Thyroid gland (tissue), 4 donors: ENCODE measurements around the gene PDHA2.

ENCODE experiments used
- CTCF ChIP-seq, 6 experiments: fragments of 200-600 bp in 3 of 6; fragments of 450-650 bp in 3 of 6; sonication (generic) in 3 of 6; IDR thresholded peaks; one replicate each; pipeline ENCODE4 v1.5.1; 2016 to 2019; ENCODE audit warnings: antibody characterized with exemption in 6 of 6, mild to moderate bottlenecking in 2 of 6, inconsistent platforms in 1 of 6, moderate library complexity in 1 of 6
- POLR2A ChIP-seq, 2 donors: fragments of 450-650 bp; IDR thresholded peaks; one replicate each; pipeline ENCODE4 v1.6.1; 2017; ENCODE audit warnings: antibody characterized with exemption in 2 of 2, mild to moderate bottlenecking in 2 of 2, moderate library complexity in 1 of 2

- TF ChIP-seq CTCF (IDR thresholded peaks at IDR 0.05) = no peak
- no peak for TF ChIP-seq POLR2A (IDR thresholded peaks at IDR 0.05)
Observed at GRCh38 chr4:95839891-95840290, at the start of gene PDHA2.
